ENCODE results near the gene INAFM1.

DNA sequence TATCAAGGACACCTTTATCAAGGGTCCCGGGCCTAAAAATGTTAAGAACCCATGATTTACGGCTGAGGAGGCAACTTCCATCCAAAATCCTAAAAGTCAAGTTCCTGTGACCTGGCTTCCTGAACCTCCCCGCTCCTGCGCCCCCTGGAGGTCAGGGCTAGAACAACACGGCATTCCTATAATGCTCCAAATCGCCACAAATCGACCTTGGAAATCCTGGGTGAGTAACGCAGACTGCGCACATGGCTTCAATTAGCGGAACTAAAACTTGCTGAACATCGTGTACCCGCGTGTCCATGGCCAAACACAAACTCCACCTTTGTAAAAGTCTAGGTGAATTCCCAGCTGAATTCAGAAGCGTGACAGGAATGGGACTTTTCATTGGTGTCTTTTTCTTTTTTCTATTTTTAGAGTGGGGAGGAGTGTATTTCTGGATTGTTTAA, 30.6 kb downstream of the INAFM1 start:
- TF ChIP-seq, protein P1, sequence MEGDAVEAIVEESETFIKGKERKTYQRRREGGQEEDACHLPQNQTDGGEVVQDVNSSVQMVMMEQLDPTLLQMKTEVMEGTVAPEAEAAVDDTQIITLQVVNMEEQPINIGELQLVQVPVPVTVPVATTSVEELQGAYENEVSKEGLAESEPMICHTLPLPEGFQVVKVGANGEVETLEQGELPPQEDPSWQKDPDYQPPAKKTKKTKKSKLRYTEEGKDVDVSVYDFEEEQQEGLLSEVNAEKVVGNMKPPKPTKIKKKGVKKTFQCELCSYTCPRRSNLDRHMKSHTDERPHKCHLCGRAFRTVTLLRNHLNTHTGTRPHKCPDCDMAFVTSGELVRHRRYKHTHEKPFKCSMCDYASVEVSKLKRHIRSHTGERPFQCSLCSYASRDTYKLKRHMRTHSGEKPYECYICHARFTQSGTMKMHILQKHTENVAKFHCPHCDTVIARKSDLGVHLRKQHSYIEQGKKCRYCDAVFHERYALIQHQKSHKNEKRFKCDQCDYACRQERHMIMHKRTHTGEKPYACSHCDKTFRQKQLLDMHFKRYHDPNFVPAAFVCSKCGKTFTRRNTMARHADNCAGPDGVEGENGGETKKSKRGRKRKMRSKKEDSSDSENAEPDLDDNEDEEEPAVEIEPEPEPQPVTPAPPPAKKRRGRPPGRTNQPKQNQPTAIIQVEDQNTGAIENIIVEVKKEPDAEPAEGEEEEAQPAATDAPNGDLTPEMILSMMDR (conservative IDR thresholded peaks at IDR 0.05; ENCODE audit: low read length): peak; percentile 99
- TF ChIP-seq EZH2phosphoT487 (IDR thresholded peaks at IDR 0.05; ENCODE audit: borderline replicate concordance, low read depth, low read length): no peak

Data from OCI-LY7 (cell line).